Large intestine (tissue), 3 donors: ENCODE data around the gene ATOX1. TPM values are rescaled to one million over a fixed set of nuclear protein-coding genes. Genes with fewer than 3 reads are reported as not detected.
"Not testable (repeated sequence)": the region's sequence is repeated elsewhere in the genome, so short reads cannot be mapped to it uniquely, and the experiment has no call there.

Experiments used
- DNase-seq, 2 donors: peaks; one replicate each; pipeline versions ENCODE4 v3.0.0 to v3.0.0-alpha.2; 2013
- H3K27ac ChIP-seq: one replicate; pipeline ENCODE4 v1.5.1; 2013; ENCODE audit warnings: low read length
- H3K27me3 ChIP-seq: 2 replicates; pipeline ENCODE4 v1.6.1; 2013; ENCODE audit warnings: low read length; ENCODE audit not compliant: control insufficient read depth, insufficient read depth
- H3K36me3 ChIP-seq: 2 replicates; pipeline ENCODE4 v1.6.1; 2013; ENCODE audit warnings: low read length; ENCODE audit not compliant: control insufficient read depth, insufficient read depth
- H3K4me1 ChIP-seq: one replicate; pipeline ENCODE4 v1.6.1; 2013; ENCODE audit warnings: low read length; ENCODE audit not compliant: control insufficient read depth, insufficient read depth
- H3K4me3 ChIP-seq: one replicate; pipeline ENCODE4 v1.5.1; 2013; ENCODE audit warnings: low read length
- H3K9me3 ChIP-seq: one replicate; pipeline ENCODE4 v1.6.1; 2013; ENCODE audit warnings: mild to moderate bottlenecking, low read depth, low read length, moderate library complexity; ENCODE audit not compliant: control insufficient read depth
- WGBS: methylation state at CpG from one replicate; pipeline ENCODE4 v1.1.5; 2013; ENCODE audit warnings: low lambda C conversion rate; ENCODE audit not compliant: insufficient coverage; 5-methylcytosine and 5-hydroxymethylcytosine counted together
- polyA plus RNA-seq: library from polyadenylated mRNA; unstranded; fragments of 120-200 nt; gene quantifications from one replicate; pipeline ENCODE4 v1.2.1, GENCODE V29; 2013

The ATOX1 gene
- polyA plus RNA-seq, 1 donor: 172 TPM

DNA sequence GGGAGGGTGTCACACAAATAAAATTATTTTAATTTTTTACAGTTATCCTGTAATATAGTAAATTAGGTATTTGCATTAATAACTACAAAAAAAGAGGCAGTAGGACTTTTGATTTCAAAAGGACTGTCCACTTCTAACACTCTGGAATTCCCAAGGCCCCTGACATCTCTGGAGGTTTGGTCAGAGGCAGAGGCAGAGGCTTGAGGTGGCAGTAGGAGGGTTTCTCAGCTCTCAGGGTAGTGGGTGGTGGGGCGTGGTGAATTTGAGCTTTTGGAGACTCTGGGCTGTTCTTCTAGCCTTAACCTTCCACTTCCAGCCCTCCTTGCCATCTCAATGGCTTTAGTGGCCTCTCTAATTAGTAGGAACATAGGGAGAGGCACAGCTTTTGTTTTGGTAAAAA, 22.8 kb downstream of the ATOX1 start:
- Histone ChIP-seq H3K27me3 (no peaks in the 10 kb centered on the region), H3K36me3 (peaks cover 2% of the 10 kb centered on the region), H3K4me3 (no peak overlapping the region), H3K9me3 (no peaks in the 10 kb centered on the region), H3K4me1 (peaks cover 9% of the 10 kb centered on the region), H3K27ac (no peak overlapping the region)
- no CpG with 5 or more reads among the region's 1 CpG for WGBS
- DNase-seq: no peak

DNA sequence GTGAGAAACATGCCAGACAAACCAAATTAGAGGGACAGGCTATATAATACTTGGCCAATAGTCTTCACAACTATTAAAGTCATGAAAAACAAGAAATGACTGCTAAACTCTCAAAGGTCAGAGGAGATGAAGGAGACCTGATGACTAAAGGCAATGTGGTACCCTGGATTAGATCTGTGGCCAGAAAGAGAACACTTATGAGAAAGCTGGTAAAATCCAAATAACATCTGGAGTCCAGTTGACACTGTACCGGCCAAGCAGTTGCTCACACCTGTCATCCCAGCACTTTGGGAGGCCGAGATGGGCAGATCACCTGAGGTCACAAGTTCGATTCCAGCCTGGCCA, 24.4 kb downstream of the ATOX1 start:
- no peaks in the 10 kb centered on the region for H3K9me3 ChIP-seq
- H3K4me3 ChIP-seq: no peak overlapping the region
- no CpG with 5 or more reads among the region's 3 CpGs for WGBS
- H3K4me1 ChIP-seq: no peaks in the 10 kb centered on the region
- no peak overlapping the region for H3K27ac ChIP-seq
- no peaks in the 10 kb centered on the region for H3K27me3 ChIP-seq
- peaks cover 2% of the 10 kb centered on the region for H3K36me3 ChIP-seq
- DNase-seq: no peak

DNA sequence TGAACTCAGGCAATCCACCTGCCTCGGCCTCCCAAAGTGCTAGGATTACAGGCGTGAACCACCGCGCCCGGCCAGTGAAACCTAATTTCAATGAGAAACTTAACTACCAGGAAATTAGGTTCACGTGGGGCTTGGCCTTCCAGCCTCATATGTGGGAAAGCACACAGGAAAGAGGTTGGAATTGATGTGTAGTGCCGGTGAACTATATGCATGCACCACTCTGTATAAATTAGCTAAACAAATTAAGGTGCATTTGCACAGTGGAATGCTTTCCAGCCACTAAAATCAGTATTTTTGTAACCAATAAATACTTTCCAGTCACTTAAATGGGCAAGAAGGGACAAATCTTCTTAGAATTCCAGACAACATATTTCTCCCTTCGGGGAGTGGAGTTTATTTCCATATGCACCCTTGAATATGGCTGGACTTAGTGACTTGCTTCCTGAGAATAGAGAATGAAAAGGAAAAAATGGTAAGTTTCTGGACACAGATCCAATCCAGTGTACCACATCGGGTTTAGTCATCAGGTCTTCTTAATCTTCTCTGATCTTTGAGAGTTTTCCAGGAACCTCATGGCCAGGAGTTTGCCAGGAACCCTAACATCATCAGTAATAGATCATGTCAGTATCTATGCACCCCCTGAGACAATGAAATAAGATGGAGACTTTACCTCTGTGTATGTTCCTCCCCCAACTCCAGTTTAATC, 24.9 kb downstream of the ATOX1 start:
- H3K27ac ChIP-seq: no peak overlapping the region
- no CpG with 5 or more reads among the region's 9 CpGs for WGBS

DNA sequence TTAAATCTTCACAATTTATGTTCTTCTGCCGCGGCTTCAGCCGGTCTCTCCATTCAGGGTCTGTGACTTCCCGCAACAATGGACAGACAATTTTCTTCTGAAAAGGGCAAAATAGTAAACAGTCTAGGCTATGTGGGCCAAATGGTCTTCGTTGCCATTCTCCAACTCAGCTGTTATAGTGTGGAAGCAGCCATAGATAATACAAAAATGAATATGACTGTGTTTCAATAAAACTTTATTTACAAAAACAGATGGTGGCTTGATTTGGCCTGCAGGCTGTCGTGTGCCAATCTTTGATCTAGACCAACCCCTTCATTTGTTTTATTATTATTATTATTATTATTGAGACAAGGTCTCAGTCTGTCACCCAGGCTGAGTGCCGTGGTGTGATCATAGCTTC, 28.1 kb downstream of the ATOX1 start:
- no peak for DNase-seq
- no peak overlapping the region for H3K4me3 ChIP-seq
- H3K9me3 ChIP-seq: no peaks in the 10 kb centered on the region
- no peak overlapping the region for H3K27ac ChIP-seq
- no CpG with 5 or more reads among the region's 7 CpGs for WGBS
- peaks cover 6% of the 10 kb centered on the region for H3K4me1 ChIP-seq
- H3K27me3 ChIP-seq: no peaks in the 10 kb centered on the region
- peaks cover 2% of the 10 kb centered on the region for H3K36me3 ChIP-seq

More for the DNA sequence above, 24.9 kb downstream of the ATOX1 start:
- H3K4me1 ChIP-seq: no peaks in the 10 kb centered on the region
- H3K27me3 ChIP-seq: no peaks in the 10 kb centered on the region
- no peak overlapping the region for H3K4me3 ChIP-seq
- no peak for DNase-seq
- no peaks in the 10 kb centered on the region for H3K9me3 ChIP-seq
- H3K36me3 ChIP-seq: peaks cover 2% of the 10 kb centered on the region

DNA sequence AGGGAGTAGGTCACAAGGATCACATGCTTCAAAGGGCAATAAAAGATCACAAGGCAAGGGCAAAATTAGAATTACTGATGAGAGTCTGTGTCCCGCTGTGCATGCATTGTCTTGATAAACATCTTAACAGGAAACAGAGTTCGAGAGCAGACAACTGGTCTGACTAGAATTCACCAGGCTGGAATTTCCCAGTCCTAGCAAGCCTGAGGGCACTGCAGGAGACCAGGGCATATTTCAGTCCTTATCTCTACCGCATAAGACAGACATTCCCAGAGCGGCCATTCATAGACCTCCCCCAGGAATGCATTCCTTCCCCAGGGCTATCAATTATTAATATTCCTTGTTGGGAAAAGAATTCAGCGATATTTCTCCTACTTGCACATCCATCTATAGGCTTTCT, 28.8 kb downstream of the ATOX1 start:
- WGBS: no CpG with 5 or more reads among the region's 5 CpGs
- H3K27me3 ChIP-seq, H3K36me3 ChIP-seq, H3K9me3 ChIP-seq, H3K4me1 ChIP-seq, DNase-seq, H3K4me3 ChIP-seq, H3K27ac ChIP-seq: not testable (repeated sequence)

DNA sequence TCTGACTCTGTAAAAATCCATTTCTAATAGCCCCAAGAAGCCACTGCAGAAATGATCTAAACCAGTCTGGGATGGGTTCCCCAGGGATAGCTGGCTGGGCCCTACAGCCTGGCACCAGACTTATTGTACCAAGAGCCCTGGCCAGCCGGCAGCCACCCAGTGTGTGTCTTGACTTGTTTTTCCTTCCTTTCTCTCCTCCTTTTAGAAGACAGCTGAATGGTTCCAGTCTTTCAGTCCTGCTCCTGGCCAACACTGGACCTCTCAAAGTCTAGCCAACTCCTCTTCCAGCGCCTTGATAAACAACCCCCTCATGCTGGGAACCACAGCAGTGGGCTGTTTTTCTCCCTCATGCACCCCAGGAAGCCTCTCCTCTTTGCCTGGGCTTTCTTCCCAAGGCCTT, 34.1 kb downstream of the ATOX1 start:
- no peak for DNase-seq
- no peaks in the 10 kb centered on the region for H3K27me3 ChIP-seq

DNA sequence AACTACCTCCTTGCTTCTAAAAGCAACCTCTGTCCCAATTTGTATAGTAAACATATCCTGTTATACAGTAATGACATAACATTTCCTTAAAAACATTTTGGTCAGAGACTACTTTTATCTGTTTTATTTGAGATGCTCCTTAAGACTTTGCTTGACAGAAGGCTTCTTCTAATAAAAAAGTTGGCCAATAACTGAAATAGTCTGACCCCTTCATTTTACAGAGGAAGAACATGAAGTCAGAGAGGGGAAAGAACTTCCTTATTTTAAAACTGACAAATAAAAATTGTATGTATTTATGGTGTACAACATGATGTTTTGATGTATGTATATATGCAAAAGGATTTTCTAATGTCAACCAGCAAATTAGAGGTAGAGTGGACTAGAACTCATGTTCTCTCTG, 35.9 kb downstream of the ATOX1 start:
- Histone ChIP-seq H3K9me3 (no peaks in the 10 kb centered on the region), H3K27ac (no peak overlapping the region), H3K4me1 (peaks cover 6% of the 10 kb centered on the region), H3K4me3 (no peak overlapping the region), H3K36me3 (no peaks in the 10 kb centered on the region), H3K27me3 (no peaks in the 10 kb centered on the region)
- no peak for DNase-seq

More for the DNA sequence above, 34.1 kb downstream of the ATOX1 start:
- Histone ChIP-seq H3K27ac (no peak overlapping the region), H3K36me3 (no peaks in the 10 kb centered on the region), H3K9me3 (no peaks in the 10 kb centered on the region), H3K4me1 (peaks cover 6% of the 10 kb centered on the region), H3K4me3 (no peak overlapping the region)
- whole genome bisulfite sequencing: no CpG with 5 or more reads among the region's 2 CpGs

DNA sequence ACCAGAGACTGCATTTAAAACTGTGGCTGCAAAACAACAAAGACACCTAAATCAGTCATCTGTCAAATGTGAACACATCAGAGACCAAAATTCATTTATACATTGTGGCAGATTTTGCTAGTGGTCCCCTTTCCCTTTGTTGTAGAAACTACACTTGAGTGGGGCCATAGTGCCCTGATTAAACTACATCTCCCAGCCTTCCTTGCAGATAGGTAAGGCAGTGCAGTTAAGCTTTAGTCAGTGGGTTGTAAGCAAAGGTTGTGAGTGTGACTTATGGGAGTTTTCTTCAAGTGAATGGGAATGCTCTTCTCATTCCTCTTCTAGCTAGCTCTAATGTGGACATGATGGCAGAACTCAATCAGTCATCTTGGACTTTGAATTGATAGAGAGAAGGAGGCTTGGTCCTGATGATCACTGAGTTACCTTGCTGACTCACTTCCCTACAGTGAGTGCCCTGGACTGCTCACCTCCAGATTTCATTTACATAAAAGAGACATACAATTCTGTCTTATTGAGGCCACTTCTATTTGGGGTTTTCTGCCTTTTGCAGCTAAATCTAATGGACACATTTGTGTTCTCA, 36.5 kb downstream of the ATOX1 start:
- no peaks in the 10 kb centered on the region for H3K27me3 ChIP-seq
- no peak overlapping the region for H3K27ac ChIP-seq
- H3K36me3 ChIP-seq: no peaks in the 10 kb centered on the region
- no peak overlapping the region for H3K4me3 ChIP-seq
- no peaks in the 10 kb centered on the region for H3K9me3 ChIP-seq
- DNase-seq: peak in 1 of 2 donors; percentile 64
- peaks cover 6% of the 10 kb centered on the region for H3K4me1 ChIP-seq

DNA sequence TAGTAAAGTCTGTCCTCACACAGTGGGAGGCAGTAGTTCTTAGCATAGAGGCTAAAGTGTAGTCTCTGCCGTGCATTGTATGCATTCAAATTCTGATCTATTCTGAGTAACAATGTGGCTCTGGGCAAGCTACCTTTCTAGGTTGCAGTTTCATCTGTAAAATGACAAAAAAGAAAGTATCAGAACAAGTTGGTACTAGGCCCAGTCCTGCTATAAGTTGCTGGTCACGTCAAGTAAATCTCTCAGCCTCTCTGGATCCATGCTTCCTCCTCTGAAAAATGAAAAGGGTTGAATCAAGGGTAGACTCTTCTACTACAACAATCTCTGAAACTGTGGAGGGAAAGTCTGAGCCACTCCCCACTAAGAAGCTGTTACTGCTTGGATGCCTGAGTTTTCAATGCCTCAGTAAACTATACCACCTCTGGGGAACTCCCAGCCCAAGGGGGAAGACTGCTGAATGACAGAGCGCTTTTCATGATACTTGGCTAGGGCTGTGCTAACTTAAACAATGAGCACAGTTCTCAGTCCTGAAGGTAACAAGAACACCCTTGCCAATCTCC, 37.3 kb downstream of the ATOX1 start:
- Histone ChIP-seq H3K27ac (no peak overlapping the region), H3K9me3 (no peaks in the 10 kb centered on the region), H3K4me3 (no peak overlapping the region), H3K36me3 (no peaks in the 10 kb centered on the region), H3K27me3 (no peaks in the 10 kb centered on the region), H3K4me1 (peaks cover 4% of the 10 kb centered on the region)
- no peak for DNase-seq
- WGBS: no CpG with 5 or more reads among the region's 3 CpGs

DNA sequence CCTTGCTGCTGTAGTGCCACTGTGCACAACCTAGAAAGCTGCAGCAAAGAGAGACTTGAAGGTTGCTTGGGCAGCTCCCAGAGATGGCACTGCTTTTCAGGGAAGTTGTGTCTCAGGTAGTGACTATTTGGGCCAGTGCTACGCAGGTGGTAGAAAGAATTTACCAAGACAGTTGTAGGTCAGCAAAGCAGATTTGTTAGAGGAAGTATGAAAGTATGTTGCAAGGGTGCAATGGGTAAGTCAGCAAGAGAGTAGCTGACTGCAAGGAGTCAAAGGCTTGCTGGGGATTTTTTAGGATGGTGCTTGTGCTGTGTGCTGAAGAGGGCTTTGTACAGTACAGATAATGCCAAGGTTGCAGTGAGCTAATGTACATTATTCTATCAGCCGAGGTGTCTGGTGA, 38.2 kb downstream of the ATOX1 start:
- H3K36me3 ChIP-seq: no peaks in the 10 kb centered on the region
- no CpG with 5 or more reads among the region's 2 CpGs for WGBS
- no peaks in the 10 kb centered on the region for H3K27me3 ChIP-seq
- no peak for DNase-seq
- no peaks in the 10 kb centered on the region for H3K9me3 ChIP-seq
- H3K4me1 ChIP-seq: no peaks in the 10 kb centered on the region
- no peak overlapping the region for H3K27ac ChIP-seq
- H3K4me3 ChIP-seq: no peak overlapping the region
